Astrocyte of the spinal cord (primary cell): ENCODE results near the gene SNX19.

Experiments
- DNase-seq: peaks from one replicate; pipeline ENCODE4 v3.0.0; 2011; ENCODE audit warnings: low read depth, low spot score
- H3K4me3 ChIP-seq: 2 replicates; pipeline ENCODE4 v1.5.1; 2011; ENCODE audit warnings: low read depth, mild to moderate bottlenecking, low read length, moderate library complexity
- in situ Hi-C: cut with HindIII; loops from 2 replicates; pipeline ENCODE4 v1.10.0; 2017; ENCODE audit warnings: low sequenced_read_pairs
- TF ChIP-seq, protein P1 (sequence below): IDR thresholded peaks from 2 replicates; pipeline ENCODE4 v1.5.1; 2012; ENCODE audit warnings: low read depth, mild to moderate bottlenecking, low read length, inconsistent platforms

The SNX19 gene

DNA sequence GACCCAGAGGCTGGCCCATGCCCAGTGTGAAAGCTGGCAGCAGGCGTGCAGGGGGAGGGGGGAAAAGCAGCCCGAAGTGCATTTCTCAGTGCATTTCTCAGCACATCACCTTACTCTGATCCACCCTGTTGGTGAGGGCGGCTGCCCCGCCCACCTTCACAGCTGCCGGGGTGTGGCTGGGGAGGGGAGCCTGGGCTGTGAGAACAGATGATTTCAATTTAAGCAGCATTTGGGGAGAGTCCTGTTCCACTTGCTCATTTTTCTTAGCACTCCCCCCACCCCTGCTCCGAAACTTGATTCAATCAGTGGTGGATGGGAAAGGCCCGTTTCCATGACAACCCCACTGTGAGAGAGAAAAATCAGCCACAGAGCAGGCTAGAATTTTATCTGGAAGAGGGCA, 84.8 kb downstream of the SNX19 start:
- DNase-seq, result no peak
- TF ChIP-seq, protein P1, sequence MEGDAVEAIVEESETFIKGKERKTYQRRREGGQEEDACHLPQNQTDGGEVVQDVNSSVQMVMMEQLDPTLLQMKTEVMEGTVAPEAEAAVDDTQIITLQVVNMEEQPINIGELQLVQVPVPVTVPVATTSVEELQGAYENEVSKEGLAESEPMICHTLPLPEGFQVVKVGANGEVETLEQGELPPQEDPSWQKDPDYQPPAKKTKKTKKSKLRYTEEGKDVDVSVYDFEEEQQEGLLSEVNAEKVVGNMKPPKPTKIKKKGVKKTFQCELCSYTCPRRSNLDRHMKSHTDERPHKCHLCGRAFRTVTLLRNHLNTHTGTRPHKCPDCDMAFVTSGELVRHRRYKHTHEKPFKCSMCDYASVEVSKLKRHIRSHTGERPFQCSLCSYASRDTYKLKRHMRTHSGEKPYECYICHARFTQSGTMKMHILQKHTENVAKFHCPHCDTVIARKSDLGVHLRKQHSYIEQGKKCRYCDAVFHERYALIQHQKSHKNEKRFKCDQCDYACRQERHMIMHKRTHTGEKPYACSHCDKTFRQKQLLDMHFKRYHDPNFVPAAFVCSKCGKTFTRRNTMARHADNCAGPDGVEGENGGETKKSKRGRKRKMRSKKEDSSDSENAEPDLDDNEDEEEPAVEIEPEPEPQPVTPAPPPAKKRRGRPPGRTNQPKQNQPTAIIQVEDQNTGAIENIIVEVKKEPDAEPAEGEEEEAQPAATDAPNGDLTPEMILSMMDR, result no peak
- H3K4me3 ChIP-seq, result no peak overlapping the region
- in situ Hi-C loops, result no loop called here

DNA sequence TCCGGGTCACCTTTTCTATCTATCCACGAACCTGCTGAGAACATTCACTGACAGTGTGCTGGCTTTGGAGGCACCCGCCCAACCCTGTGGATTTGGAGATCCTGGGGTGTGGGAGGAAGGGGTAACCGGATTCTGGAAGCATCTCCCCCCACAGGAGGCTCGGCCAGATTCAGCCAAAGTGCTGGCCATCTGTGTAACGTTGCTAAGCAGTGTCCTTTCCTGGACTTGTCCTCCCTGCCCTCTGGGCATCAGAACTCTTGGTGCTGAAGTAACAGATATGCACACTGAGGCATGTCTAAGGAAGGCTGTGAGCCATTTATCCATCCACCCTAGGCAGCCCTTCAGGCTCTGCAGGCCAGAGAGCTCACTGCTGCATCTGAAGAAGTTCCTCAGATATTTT, 85.7 kb downstream of the SNX19 start:
- TF ChIP-seq, protein P1, result no peak
- DNase-seq, result no peak
- in situ Hi-C loops, result no loop called here
- H3K4me3 ChIP-seq, result no peak overlapping the region

DNA sequence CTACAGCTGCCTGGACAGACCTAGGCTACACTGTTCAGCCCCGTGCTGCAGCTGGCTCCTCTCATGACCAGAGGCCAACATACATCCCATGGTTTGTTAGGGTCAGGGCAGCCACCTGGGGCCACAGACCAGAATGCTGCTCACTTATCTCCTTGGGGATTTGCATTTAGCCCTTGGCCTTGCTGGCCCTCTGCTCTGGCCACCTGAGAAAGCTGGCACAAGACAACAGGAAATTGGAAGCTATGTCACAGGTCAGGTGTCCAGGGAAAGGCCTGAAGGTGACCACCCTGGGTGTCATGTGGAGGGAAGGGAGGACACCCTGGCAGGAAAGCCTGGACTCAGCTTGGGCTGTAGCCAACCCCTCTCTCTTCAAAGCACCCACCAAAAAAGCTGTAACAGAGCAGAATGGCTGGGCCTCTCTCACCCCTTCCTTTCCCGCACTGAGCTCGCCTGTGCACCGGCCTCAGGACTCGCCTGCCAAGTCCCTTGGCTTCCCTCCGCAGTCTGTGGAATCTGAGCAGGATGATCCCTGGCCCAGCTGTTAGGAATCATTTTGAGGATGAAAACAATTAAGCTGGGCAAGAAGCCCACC, 86.3 kb downstream of the SNX19 start:
- TF ChIP-seq, protein P1, result no peak
- in situ Hi-C loops, result no loop called here
- no peak overlapping the region for H3K4me3 ChIP-seq
- DNase-seq, result no peak

DNA sequence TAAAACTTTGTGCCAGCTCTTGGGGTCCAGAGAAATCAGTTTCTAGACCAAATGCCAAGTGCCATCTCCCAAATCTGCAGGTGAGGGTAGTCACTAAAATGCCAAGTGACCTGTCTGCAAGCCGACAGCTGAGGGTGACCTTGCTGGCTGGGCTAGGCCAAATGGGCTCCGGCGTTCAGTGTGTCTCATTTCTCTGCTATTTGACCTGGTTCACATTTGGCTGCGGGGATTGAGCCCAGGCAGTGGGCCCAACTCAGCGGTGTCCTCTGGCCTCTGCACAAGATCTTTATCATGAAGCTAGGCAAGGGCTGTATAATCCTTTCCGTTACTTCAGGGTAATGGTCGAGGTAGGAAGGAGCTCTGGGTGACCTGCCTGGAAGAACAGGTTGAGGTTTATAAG, 87.5 kb downstream of the SNX19 start:
- no peak overlapping the region for H3K4me3 ChIP-seq
- TF ChIP-seq, protein P1, result no peak
- no peak for DNase-seq
- in situ Hi-C loops, result no loop called here

DNA sequence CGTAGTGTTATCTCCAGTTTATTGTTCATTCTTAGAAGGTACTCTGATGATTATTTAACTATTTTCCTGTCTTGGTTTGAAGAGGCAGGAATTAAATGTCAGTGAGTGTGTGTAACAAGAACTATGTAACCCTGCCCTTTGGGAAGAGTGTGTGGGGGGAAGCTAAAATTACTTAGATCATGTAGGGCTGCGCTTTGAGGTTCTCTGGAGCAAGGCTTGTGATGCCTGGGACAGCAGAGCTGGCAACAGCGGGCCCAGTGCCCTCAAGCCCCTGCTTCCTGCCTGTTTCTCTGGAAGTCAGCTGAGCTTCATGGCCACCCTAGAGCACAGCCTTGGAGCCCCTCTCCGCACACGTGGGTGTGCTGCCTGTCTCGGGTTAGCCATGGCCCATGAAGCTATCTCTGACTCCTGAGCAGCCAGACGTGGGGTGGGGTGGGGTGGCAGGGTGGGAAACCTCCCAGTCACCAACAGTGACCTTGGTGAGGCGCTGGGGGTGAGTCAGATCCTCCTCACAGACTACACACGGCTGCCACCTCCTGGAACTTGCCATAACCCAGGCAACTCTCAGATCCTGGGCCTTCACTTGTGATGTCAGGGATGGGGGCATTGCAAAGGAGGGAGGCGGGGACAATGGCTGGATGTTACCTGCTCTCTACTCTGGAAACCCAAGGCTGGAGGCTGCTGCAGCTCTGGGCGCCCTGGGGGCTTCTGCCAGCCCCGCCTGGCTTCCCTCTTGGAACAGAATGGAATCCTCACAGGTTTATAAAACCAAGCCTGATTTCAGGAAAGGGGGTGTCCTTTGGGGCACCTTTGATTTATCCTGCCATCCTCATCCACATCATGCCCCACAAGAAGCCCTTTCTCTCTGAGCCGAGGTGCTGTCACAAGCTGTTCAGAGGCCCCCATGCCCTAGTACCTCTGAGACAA, 88.6 kb downstream of the SNX19 start:
- DNase-seq, result peak; percentile 79
- no peak overlapping the region for H3K4me3 ChIP-seq
- TF ChIP-seq, protein P1, result peak; percentile 84
- in situ Hi-C loops, result no loop called here

DNA sequence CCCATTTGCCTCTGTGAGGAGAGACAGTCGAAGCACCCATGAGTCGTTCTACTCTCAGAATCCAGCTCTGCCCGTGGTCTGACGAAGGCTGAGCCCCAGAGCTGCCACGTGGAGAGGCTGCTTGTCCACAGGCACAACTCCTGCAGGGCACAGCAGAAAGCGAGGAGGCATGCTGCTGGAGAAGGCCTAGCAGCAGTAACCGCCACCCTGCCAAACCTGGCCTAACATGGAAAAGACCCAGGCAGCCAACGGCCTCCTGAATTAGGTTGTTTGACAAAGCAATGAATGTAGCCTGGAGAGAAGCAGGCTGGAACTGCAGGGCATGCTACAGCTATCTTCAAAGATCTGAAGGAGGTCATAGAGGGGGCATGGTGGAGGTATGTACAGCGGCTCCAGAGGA, 89.7 kb downstream of the SNX19 start:
- no peak for DNase-seq
- in situ Hi-C loops, result no loop called here
- no peak overlapping the region for H3K4me3 ChIP-seq
- TF ChIP-seq, protein P1, result no peak
